A673 (cell line): ENCODE results near the gene MRPS12. TPM values are rescaled to one million over a fixed set of nuclear protein-coding genes. Genes with fewer than 3 reads are reported as not detected.

Source experiments
- BruUV-seq: library from RNA; stranded (reverse); fragments of 400-500 nt; replicated peaks from 2 replicates; lab custom pipeline; 2021; lab: Mats Ljungman, UMichigan
- CTCF ChIA-PET: fragments of 300-600 bp; sonication (Branson Sonifier 250); formaldehyde crosslinking; loops from one replicate; lab custom pipeline; 2022; ENCODE audit warnings: antibody characterized with exemption; lab: Charles Lee
- POLR2A ChIA-PET: fragments of 300-600 bp; sonication (Branson Sonifier 250); formaldehyde crosslinking; loops from one replicate; lab custom pipeline; 2022; ENCODE audit warnings: antibody characterized with exemption; ENCODE audit not compliant: low non-redundant PET; lab: Charles Lee
- DNase-seq: peaks from one replicate; pipeline ENCODE4 v3.0.0-alpha.2; 2015; ENCODE audit warnings: low spot score
- H3K27ac ChIP-seq: fragments of 200-600 bp; sonication (generic); 2 replicates; pipeline ENCODE4 v1.5.1; 2016; ENCODE audit warnings: mixed run types, low read depth, mild to moderate bottlenecking, mixed read lengths, antibody characterized with exemption, low read length; ENCODE audit not compliant: poor library complexity, severe bottlenecking
- H3K27me3 ChIP-seq: fragments of 200-600 bp; sonication (generic); replicated peaks from 2 replicates; pipeline ENCODE4 v1.6.1; 2017; ENCODE audit warnings: mixed run types, low read depth, mild to moderate bottlenecking, mixed read lengths, antibody characterized with exemption, low read length; ENCODE audit not compliant: insufficient read depth, poor library complexity
- H3K36me3 ChIP-seq: fragments of 200-600 bp; sonication (generic); 2 replicates; pipeline ENCODE4 v1.6.1; 2016; ENCODE audit warnings: mixed run types, mild to moderate bottlenecking, mixed read lengths, antibody characterized with exemption, low read length; ENCODE audit not compliant: insufficient read depth, poor library complexity, severe bottlenecking
- H3K4me1 ChIP-seq: fragments of 200-600 bp; sonication (generic); 2 replicates; pipeline ENCODE4 v1.6.1; 2017; ENCODE audit warnings: mixed run types, mild to moderate bottlenecking, mixed read lengths, antibody characterized with exemption, low read length; ENCODE audit not compliant: insufficient read depth, poor library complexity, severe bottlenecking
- H3K4me3 ChIP-seq: fragments of 200-600 bp; sonication (generic); 2 replicates; pipeline ENCODE4 v1.5.1; 2016; ENCODE audit warnings: low read depth, mixed run types, mild to moderate bottlenecking, mixed read lengths, low read length; ENCODE audit not compliant: poor library complexity, severe bottlenecking
- H3K9me3 ChIP-seq: fragments of 200-600 bp; sonication (generic); 2 replicates; pipeline ENCODE4 v1.6.1; 2016; ENCODE audit warnings: mixed run types, low read depth, mild to moderate bottlenecking, mixed read lengths, antibody characterized with exemption, low read length; ENCODE audit not compliant: poor library complexity, severe bottlenecking
- EZH2 ChIP-seq: fragments of 200-600 bp; sonication (generic); IDR thresholded peaks from 2 replicates; pipeline ENCODE4 v1.6.1; 2017; ENCODE audit warnings: borderline replicate concordance, low read depth, mild to moderate bottlenecking, mixed read lengths, antibody characterized with exemption, low read length; ENCODE audit not compliant: poor library complexity, severe bottlenecking
- intact Hi-C: fragments of 100-400 bp; cut with micrococcal nuclease; formaldehyde crosslinking; loops from one replicate; pipeline ENCODE4 v1.10.0; 2022; ENCODE audit not compliant: unreplicated experiment
- total RNA-seq: library from RNA; stranded (reverse); gene quantifications from 2 replicates; pipeline ENCODE4 v1.2.3, GENCODE V29; 2021
- TF ChIP-seq, protein P1 (sequence below): fragments of 300-800, 200-600 bp; sonication (generic); conservative IDR thresholded peaks from 2 replicates; pipeline ENCODE4 v1.5.1; 2017; ENCODE audit warnings: low read depth, mild to moderate bottlenecking, antibody characterized with exemption, low read length, moderate library complexity, mixed read lengths

MRPS12 gene
- total RNA-seq, 1 experiment from 2014 or later = 81.9 TPM

DNA sequence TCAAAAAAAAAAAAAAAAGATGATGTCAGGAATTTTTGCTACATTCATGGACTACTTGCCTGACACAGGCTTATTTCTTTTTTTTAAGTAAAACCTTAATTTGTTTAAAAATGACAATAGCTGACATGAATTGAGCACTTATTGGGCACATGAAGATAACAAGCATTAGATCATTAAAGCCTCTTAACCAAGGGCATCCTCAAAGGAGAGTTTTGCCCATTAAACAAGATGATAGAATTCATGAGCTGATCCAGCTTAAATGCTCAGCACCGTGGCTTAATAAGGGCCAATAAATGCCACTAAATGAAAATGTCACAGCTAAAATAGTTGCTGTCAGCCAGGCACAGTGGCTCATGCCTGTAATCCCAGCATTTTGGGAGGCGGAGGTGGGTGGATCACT is 25.5 kb downstream of the MRPS12 start:
- no peaks in the 10 kb centered on the region for H3K36me3 ChIP-seq
- H3K4me1 ChIP-seq = no peaks in the 10 kb centered on the region
- no peaks in the 10 kb centered on the region for H3K27me3 ChIP-seq
- TF ChIP-seq EZH2 = no peak
- TF ChIP-seq, protein P1, sequence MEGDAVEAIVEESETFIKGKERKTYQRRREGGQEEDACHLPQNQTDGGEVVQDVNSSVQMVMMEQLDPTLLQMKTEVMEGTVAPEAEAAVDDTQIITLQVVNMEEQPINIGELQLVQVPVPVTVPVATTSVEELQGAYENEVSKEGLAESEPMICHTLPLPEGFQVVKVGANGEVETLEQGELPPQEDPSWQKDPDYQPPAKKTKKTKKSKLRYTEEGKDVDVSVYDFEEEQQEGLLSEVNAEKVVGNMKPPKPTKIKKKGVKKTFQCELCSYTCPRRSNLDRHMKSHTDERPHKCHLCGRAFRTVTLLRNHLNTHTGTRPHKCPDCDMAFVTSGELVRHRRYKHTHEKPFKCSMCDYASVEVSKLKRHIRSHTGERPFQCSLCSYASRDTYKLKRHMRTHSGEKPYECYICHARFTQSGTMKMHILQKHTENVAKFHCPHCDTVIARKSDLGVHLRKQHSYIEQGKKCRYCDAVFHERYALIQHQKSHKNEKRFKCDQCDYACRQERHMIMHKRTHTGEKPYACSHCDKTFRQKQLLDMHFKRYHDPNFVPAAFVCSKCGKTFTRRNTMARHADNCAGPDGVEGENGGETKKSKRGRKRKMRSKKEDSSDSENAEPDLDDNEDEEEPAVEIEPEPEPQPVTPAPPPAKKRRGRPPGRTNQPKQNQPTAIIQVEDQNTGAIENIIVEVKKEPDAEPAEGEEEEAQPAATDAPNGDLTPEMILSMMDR = no peak
- BruUV-seq = no TSS peak
- H3K9me3 ChIP-seq = no peaks in the 10 kb centered on the region
- H3K4me3 ChIP-seq = no peak overlapping the region
- H3K27ac ChIP-seq = no peak overlapping the region
- ChIA-PET POLR2A (interaction anchor here (0.6 kb wide), 2 partner anchors 176 to 579 kb away, joined by 3 to 5 read pairs; no protein-coding TSS in a partner anchor), CTCF (no interaction called here)
- DNase-seq = no peak
- intact Hi-C loops = no loop called here

DNA sequence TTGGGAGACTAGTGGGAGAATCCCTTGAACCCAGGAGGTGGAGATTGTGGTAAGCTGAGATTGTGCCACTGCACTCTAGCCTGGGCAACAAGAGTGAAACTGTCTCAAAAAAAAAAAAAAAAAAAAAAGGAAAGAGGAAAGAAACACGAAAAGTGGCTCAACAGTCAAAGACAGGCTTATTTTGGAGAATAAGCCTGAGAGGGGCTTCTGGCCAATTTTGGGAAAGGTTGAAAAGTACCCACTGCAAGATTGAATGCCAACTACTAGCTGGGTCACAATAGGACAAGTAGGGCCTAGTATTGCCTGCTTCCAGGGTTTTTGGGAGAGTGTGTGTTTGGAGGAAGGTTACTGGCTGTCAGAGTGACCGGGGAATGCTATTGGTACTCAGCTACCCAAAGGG is 27.6 kb downstream of the MRPS12 start:
- ChIA-PET POLR2A (no interaction called here), CTCF (no interaction called here)
- H3K4me3 ChIP-seq = no peak overlapping the region
- H3K9me3 ChIP-seq = no peaks in the 10 kb centered on the region
- no peaks in the 10 kb centered on the region for H3K36me3 ChIP-seq
- TF ChIP-seq, protein P1 = no peak
- TF ChIP-seq EZH2 = no peak
- H3K27ac ChIP-seq = no peak overlapping the region
- no peaks in the 10 kb centered on the region for H3K27me3 ChIP-seq
- no peaks in the 10 kb centered on the region for H3K4me1 ChIP-seq
- intact Hi-C loops = no loop called here
- no peak for DNase-seq
- no TSS peak for BruUV-seq

DNA sequence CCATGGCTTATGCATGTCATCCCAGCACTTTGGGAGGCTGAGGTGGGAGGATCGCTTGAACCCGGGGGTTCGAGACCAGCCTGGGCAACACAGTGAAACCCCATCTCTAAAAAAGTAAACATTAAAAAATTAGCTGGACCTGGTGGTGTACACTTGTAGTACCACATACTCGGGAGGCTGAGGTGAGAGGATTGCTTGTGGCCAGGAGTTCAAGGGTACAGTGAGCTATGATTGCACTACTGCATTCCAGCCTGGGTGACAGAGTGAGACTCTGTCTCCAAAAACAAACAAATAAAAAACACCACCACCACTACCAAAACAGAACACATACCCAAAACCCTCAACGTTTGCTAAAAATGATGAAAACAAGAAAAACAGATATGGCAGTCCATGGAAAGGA is 28.9 kb downstream of the MRPS12 start:
- intact Hi-C loops = loop anchor here (5.0 kb wide), 1 partner anchor 368 kb away; no protein-coding TSS in a partner anchor
- no TSS peak for BruUV-seq

More for the DNA sequence above, 28.9 kb downstream of the MRPS12 start:
- no peaks in the 10 kb centered on the region for H3K36me3 ChIP-seq
- no peaks in the 10 kb centered on the region for H3K27me3 ChIP-seq
- CTCF ChIA-PET = no interaction called here
- H3K4me3 ChIP-seq = no peak overlapping the region
- H3K4me1 ChIP-seq = no peaks in the 10 kb centered on the region
- H3K27ac ChIP-seq = no peak overlapping the region
- POLR2A ChIA-PET = no interaction called here
- no peak for DNase-seq
- no peak for TF ChIP-seq EZH2
- TF ChIP-seq, protein P1 = no peak
- H3K9me3 ChIP-seq = no peaks in the 10 kb centered on the region
